PC-9 (cell line): ENCODE results near the gene PDE6D.
"Not testable (repeated sequence)": the region's sequence is repeated elsewhere in the genome, so short reads cannot be mapped to it uniquely, and the experiment has no call there.

Experiments
- CTCF ChIP-seq: fragments of 200-600 bp; sonication (generic); conservative IDR thresholded peaks from 2 replicates; pipeline ENCODE4 v1.6.1; 2017; ENCODE audit warnings: mixed run types, antibody characterized with exemption, mild to moderate bottlenecking, moderate library complexity
- EZH2 ChIP-seq: fragments of 200-600 bp; sonication (generic); IDR thresholded peaks from 2 replicates; pipeline ENCODE4 v1.8.0; 2017; ENCODE audit warnings: antibody characterized with exemption, low read depth

GRCh38 chr2:231713406-231713729 lies 67.7 kb downstream of the PDE6D start:
- TF ChIP-seq EZH2, CTCF: not testable (repeated sequence)
